ENCODE data around the gene TLR6.

DNA sequence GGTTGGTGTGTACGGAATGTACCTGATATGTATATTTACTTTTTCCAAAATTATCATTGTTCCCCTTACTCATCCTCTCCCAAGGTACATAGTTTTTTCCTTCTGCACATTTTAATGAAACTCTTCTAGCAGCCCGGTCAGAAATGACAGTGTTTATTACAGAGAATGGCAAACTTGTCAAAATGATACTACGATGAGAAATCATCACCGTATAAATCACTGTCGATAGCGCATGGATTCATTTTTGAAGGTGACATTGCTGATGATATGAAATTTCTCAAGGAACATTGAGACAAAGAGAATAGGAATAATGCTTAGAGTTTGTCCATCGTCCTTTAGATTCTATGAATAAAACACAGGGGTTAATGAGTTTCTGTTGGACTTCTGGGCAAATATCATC, 41.6 kb upstream of the TLR6 start:
- TF ChIP-seq, protein P1, sequence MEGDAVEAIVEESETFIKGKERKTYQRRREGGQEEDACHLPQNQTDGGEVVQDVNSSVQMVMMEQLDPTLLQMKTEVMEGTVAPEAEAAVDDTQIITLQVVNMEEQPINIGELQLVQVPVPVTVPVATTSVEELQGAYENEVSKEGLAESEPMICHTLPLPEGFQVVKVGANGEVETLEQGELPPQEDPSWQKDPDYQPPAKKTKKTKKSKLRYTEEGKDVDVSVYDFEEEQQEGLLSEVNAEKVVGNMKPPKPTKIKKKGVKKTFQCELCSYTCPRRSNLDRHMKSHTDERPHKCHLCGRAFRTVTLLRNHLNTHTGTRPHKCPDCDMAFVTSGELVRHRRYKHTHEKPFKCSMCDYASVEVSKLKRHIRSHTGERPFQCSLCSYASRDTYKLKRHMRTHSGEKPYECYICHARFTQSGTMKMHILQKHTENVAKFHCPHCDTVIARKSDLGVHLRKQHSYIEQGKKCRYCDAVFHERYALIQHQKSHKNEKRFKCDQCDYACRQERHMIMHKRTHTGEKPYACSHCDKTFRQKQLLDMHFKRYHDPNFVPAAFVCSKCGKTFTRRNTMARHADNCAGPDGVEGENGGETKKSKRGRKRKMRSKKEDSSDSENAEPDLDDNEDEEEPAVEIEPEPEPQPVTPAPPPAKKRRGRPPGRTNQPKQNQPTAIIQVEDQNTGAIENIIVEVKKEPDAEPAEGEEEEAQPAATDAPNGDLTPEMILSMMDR (IDR thresholded peaks at IDR 0.05) = no peak
- TF ChIP-seq POLR2A (IDR thresholded peaks at IDR 0.05) = no peak
